Measurements from ENCODE around the gene PTDSS2.
A peak's percentile ranks its signal among the peaks of the same experiment; 100 is the strongest.

Gene PTDSS2

DNA sequence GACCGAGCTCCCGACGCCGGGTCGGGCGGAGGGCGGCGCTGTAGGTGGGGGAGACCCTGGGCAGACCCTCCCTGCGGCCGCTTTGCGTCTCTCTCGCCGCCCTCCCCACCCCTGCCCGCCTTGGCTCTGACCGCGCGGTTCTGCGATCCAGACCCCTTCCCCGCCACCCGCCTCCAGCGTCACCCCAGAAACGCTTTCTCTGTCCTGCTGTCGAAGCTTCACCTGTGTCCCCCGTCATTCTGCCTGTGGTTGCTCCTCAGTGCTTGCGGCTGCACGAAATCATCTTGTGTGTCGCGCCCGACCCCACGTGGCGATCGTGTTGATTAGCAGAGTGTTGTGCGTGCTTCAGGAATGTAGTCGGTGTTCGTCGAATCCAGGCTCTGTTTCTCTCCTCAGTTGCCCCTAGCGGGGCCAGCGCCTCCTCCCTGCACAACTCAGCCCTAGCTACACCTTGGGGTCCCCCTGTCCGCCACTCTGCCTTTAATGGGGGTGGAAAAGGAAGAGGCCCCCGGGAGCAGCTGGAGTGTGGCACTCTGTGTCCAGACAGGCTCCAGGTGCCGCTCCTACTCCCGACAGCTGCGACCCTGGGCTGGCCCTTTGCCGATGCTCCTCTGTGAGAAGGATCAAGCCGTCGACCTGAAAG, 851 bp downstream of the PTDSS2 start:
- Histone ChIP-seq H3K4me3 (ENCODE audit: low read length, poor library complexity, severe bottlenecking) (peak overlapping the region; percentile 81), H3K9me3 (ENCODE audit: insufficient read depth, low read depth, low read length) (no peaks in the 10 kb centered on the region), H3K4me2 (ENCODE audit: low read depth, low read length, poor library complexity, severe bottlenecking) (peak overlapping the region; percentile 78), H3K27me3 (ENCODE audit: insufficient read depth, low read length, poor library complexity, severe bottlenecking) (no peaks in the 10 kb centered on the region), H3K36me3 (ENCODE audit: insufficient read depth, low read length) (no peaks in the 10 kb centered on the region; the same call in 1 of the 2 replicates), H3K4me1 (ENCODE audit: insufficient read depth, low read length, poor library complexity, severe bottlenecking) (peaks cover 29% of the 10 kb centered on the region), H3F3A (ENCODE audit: low read depth) (0 out of 2 replicates have a peak, but pooled peaks cover 6% of the 10 kb centered on the region), H3K79me2 (ENCODE audit: insufficient read depth, low read length) (peaks cover 50% of the 10 kb centered on the region; the same call in 1 of the 2 replicates), H3K9ac (ENCODE audit: low read depth, low read length, poor library complexity, severe bottlenecking) (peak overlapping the region; percentile 74), H2AFZ (ENCODE audit: low read length) (peak overlapping the region; percentile 25; the same call in 1 of the 2 replicates), H4K20me1 (ENCODE audit: insufficient read depth, low read length, poor library complexity, severe bottlenecking) (peaks cover 15% of the 10 kb centered on the region), H3K9me2 (replicated peaks; ENCODE audit: low read depth, low read length) (no peaks in the 10 kb centered on the region)
- no peak for TF ChIP-seq EZH2phosphoT487 (IDR thresholded peaks at IDR 0.05; ENCODE audit: borderline replicate concordance)
- TF ChIP-seq, protein P1, sequence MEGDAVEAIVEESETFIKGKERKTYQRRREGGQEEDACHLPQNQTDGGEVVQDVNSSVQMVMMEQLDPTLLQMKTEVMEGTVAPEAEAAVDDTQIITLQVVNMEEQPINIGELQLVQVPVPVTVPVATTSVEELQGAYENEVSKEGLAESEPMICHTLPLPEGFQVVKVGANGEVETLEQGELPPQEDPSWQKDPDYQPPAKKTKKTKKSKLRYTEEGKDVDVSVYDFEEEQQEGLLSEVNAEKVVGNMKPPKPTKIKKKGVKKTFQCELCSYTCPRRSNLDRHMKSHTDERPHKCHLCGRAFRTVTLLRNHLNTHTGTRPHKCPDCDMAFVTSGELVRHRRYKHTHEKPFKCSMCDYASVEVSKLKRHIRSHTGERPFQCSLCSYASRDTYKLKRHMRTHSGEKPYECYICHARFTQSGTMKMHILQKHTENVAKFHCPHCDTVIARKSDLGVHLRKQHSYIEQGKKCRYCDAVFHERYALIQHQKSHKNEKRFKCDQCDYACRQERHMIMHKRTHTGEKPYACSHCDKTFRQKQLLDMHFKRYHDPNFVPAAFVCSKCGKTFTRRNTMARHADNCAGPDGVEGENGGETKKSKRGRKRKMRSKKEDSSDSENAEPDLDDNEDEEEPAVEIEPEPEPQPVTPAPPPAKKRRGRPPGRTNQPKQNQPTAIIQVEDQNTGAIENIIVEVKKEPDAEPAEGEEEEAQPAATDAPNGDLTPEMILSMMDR (conservative IDR thresholded peaks at IDR 0.05; ENCODE audit: low read length): peak; percentile 63

DNA sequence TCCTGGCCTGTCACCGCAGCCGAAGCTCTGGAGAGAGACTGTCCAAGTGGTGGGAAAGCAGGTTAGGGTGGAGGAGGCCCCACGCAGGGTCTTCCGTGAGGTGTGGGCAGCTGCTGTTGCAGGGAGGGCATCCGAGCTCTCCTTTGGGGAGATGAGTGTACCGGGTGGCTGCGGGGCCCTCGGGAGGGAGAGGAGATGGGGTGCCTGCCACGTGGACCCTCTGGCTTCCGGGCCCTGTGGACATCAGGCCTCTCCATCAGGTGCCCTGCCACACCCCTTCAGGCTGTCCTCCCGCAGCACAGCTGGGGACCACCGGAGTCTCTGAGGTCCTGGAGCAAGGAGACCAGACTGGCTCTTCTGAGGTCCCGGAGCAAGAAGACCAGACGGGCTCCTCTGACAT, 1.7 kb downstream of the PTDSS2 start:
- H3F3A ChIP-seq (ENCODE audit: low read depth): 0 out of 2 replicates have a peak, but pooled peaks cover 6% of the 10 kb centered on the region
- peaks cover 15% of the 10 kb centered on the region for H4K20me1 ChIP-seq (ENCODE audit: insufficient read depth, low read length, poor library complexity, severe bottlenecking)
- no peak overlapping the region for H2AFZ ChIP-seq (ENCODE audit: low read length)
- TF ChIP-seq EZH2phosphoT487 (IDR thresholded peaks at IDR 0.05; ENCODE audit: borderline replicate concordance): no peak
- TF ChIP-seq, protein P1 (conservative IDR thresholded peaks at IDR 0.05; ENCODE audit: low read length): no peak
- H3K4me2 ChIP-seq (ENCODE audit: low read depth, low read length, poor library complexity, severe bottlenecking): peak overlapping the region; percentile 78
- peaks cover 51% of the 10 kb centered on the region; the same call in 1 of the 2 replicates for H3K79me2 ChIP-seq (ENCODE audit: insufficient read depth, low read length)
- H3K9ac ChIP-seq (ENCODE audit: low read depth, low read length, poor library complexity, severe bottlenecking): peak overlapping the region; percentile 74
- no peaks in the 10 kb centered on the region for H3K9me3 ChIP-seq (ENCODE audit: insufficient read depth, low read depth, low read length)
- no peaks in the 10 kb centered on the region for H3K27me3 ChIP-seq (ENCODE audit: insufficient read depth, low read length, poor library complexity, severe bottlenecking)
- no peaks in the 10 kb centered on the region for H3K9me2 ChIP-seq (replicated peaks; ENCODE audit: low read depth, low read length)
- peaks cover 35% of the 10 kb centered on the region for H3K4me1 ChIP-seq (ENCODE audit: insufficient read depth, low read length, poor library complexity, severe bottlenecking)
- peak overlapping the region; percentile 81 for H3K4me3 ChIP-seq (ENCODE audit: low read length, poor library complexity, severe bottlenecking)
- H3K36me3 ChIP-seq (ENCODE audit: insufficient read depth, low read length): no peaks in the 10 kb centered on the region; the same call in 1 of the 2 replicates

DNA sequence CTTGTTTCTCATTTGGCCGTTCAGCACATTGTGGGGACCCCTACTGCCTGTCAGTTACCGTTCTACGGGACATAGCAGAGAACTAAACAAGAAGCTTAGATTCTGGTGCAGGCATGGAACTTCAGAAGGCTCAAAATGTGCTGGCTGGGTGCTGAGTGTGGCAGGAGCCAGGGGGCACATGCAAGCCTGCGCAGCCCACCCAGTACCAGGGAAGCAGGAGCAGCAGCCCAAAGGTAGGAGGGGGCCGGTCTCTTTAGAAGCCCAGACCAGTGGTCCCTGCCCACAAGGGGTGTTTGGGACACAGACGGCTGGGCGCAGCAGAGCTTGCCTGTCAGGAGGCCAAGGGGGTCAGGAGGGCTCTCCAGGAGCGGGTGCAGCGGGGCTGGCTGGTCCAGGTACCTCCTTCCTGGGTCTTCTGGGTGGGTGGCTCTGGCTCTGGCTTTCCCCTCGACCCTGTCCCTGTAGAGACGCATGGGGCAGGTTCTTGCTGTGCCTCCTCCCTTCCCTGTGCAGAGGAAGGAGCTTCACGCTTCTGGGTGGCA, 2.2 kb downstream of the PTDSS2 start:
- H3K4me3 ChIP-seq (ENCODE audit: low read length, poor library complexity, severe bottlenecking): peak overlapping the region; percentile 81
- H3K9me2 ChIP-seq (replicated peaks; ENCODE audit: low read depth, low read length): no peaks in the 10 kb centered on the region
- TF ChIP-seq, protein P1 (conservative IDR thresholded peaks at IDR 0.05; ENCODE audit: low read length): no peak
- peaks cover 38% of the 10 kb centered on the region for H3K4me1 ChIP-seq (ENCODE audit: insufficient read depth, low read length, poor library complexity, severe bottlenecking)
- H3K4me2 ChIP-seq (ENCODE audit: low read depth, low read length, poor library complexity, severe bottlenecking): peak overlapping the region; percentile 78
- H3K36me3 ChIP-seq (ENCODE audit: insufficient read depth, low read length): no peaks in the 10 kb centered on the region; the same call in 1 of the 2 replicates
- no peaks in the 10 kb centered on the region for H3K9me3 ChIP-seq (ENCODE audit: insufficient read depth, low read depth, low read length)
- H2AFZ ChIP-seq (ENCODE audit: low read length): no peak overlapping the region
- peaks cover 15% of the 10 kb centered on the region for H4K20me1 ChIP-seq (ENCODE audit: insufficient read depth, low read length, poor library complexity, severe bottlenecking)
- H3K27me3 ChIP-seq (ENCODE audit: insufficient read depth, low read length, poor library complexity, severe bottlenecking): no peaks in the 10 kb centered on the region
- peaks cover 51% of the 10 kb centered on the region; the same call in 1 of the 2 replicates for H3K79me2 ChIP-seq (ENCODE audit: insufficient read depth, low read length)
- H3K9ac ChIP-seq (ENCODE audit: low read depth, low read length, poor library complexity, severe bottlenecking): peak overlapping the region; percentile 74
- H3F3A ChIP-seq (ENCODE audit: low read depth): 0 out of 2 replicates have a peak, but pooled peaks cover 6% of the 10 kb centered on the region
